Fibroblast of the aortic adventitia (primary cell): ENCODE data around the gene NOL4L. TPM values are rescaled to one million over a fixed set of nuclear protein-coding genes. Genes with fewer than 3 reads are reported as not detected.

ENCODE experiments used
- DNase-seq: peaks from one replicate; pipeline ENCODE4 v3.0.0-alpha.2; 2010; ENCODE audit warnings: low read depth
- H3K4me3 ChIP-seq: 2 replicates; pipeline ENCODE4 v1.5.1; 2011; ENCODE audit warnings: low read depth, mild to moderate bottlenecking, control low read depth, low read length, moderate library complexity
- CTCF ChIP-seq: IDR thresholded peaks from 2 replicates; pipeline ENCODE4 v1.5.1; 2011; ENCODE audit warnings: mild to moderate bottlenecking, low read length, control low read depth, inconsistent platforms; ENCODE audit not compliant: insufficient read depth
- total RNA-seq: library from RNA; depleted of rRNA; stranded (reverse); fragments of >200 nt; gene quantifications from 2 replicates; pipeline ENCODE4 v1.2.3, GENCODE V29; 2012; ENCODE audit warnings: low replicate concordance

Gene NOL4L
- total RNA-seq, 1 donor, result 4.5 TPM

- no peak for DNase-seq
- no peak for TF ChIP-seq CTCF
- H3K4me3 ChIP-seq, result no peak overlapping the region
These were observed 38.0 kb downstream of the NOL4L start for GRCh38 chr20:32546918-32547752.

GRCh38 chr20:32544893-32545840 lies 40.0 kb downstream of the NOL4L start:
- no peak for DNase-seq
- no peak overlapping the region for H3K4me3 ChIP-seq
- no peak for TF ChIP-seq CTCF

GRCh38 chr20:32544260-32544722 lies 40.8 kb downstream of the NOL4L start:
- TF ChIP-seq CTCF, result no peak
- no peak overlapping the region for H3K4me3 ChIP-seq
- no peak for DNase-seq

GRCh38 chr20:32543570-32544259 lies 41.4 kb downstream of the NOL4L start:
- no peak overlapping the region for H3K4me3 ChIP-seq
- no peak for TF ChIP-seq CTCF
- no peak for DNase-seq

- TF ChIP-seq CTCF, result no peak
- no peak overlapping the region for H3K4me3 ChIP-seq
- no peak for DNase-seq
These were observed 42.9 kb downstream of the NOL4L start for GRCh38 chr20:32542259-32542615.
